Measurements from ENCODE around the gene MGAT3.

Gene MGAT3

DNA sequence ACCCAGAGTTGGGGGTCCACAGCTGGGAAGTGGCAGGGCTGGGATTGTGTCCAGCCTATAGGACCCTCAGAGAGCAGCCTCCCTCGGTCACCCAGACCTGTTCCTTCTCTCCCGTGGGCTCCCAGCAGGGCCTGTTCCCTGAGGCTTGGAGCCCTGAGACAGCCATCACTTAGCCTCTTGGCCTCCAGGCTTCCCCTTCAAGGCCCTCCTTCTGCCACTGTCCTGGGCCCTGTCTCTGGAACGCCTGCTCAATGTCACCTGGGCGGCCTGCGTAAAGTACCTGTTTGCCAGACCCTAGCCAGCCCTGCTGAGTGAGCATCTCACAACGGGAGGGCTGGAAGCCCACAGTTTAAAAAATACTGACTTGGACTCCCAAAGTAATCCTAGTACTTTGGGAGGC, 6.5 kb downstream of the MGAT3 start:
- Histone ChIP-seq H3K27me3 (replicated peaks in 2 of 5; ENCODE audit: control insufficient read depth in 4 of 5, insufficient read depth in 5 of 5, low read length in 4 of 5) (peaks cover 0 to 12% (median 5%) of the 10 kb centered on the region in 5 experiments), H3K27ac (ENCODE audit: insufficient read depth in 1 of 2, low read depth in 1 of 2, low read length in 2 of 2, poor library complexity in 1 of 2, severe bottlenecking in 2 of 2) (peak overlapping the region; percentile 84 to 88), H3K4me1 (ENCODE audit: control extremely low read depth in 1 of 4, control insufficient read depth in 4 of 4, insufficient read depth in 4 of 4, low read length in 3 of 4) (peaks cover 0 to 76% (median 35%) of the 10 kb centered on the region in 4 experiments), H3K9me3 (ENCODE audit: control extremely low read depth in 1 of 5, control insufficient read depth in 4 of 5, insufficient read depth in 2 of 5, low read depth in 1 of 5, low read length in 4 of 5) (no peaks in the 10 kb centered on the region), H3K36me3 (ENCODE audit: control insufficient read depth in 4 of 4, insufficient read depth in 4 of 4, low read length in 3 of 4) (peaks cover 0 to 20% (median 0%) of the 10 kb centered on the region in 4 experiments), H3K4me3 (ENCODE audit: control insufficient read depth in 1 of 7, extremely low read depth in 1 of 7, insufficient read depth in 4 of 7, low read depth in 2 of 7, low read length in 6 of 7) (no peak overlapping the region)
- WGBS (ENCODE audit: insufficient coverage), result 98% methylated on average over 6 of the region's 6 CpGs
- ChIA-PET CTCF (interaction anchor here (1.1 to 2.4 kb wide), 4 partner anchors 16 to 67 kb away, joined by 3 to 10 read pairs (median 4); no protein-coding TSS in a partner anchor), POLR2A (interaction anchor here (1.1 kb wide), 1 partner anchor 19 kb away, joined by 3 read pairs; no protein-coding TSS in a partner anchor)
- DNase-seq, result no peak

- H3K27me3 ChIP-seq (replicated peaks in 2 of 5; ENCODE audit: control insufficient read depth in 4 of 5, insufficient read depth in 5 of 5, low read length in 4 of 5), result peaks cover 0 to 6% (median 0%) of the 10 kb centered on the region in 5 experiments
- peaks cover 0 to 77% (median 38%) of the 10 kb centered on the region in 4 experiments for H3K4me1 ChIP-seq (ENCODE audit: control extremely low read depth in 1 of 4, control insufficient read depth in 4 of 4, insufficient read depth in 4 of 4, low read length in 3 of 4)
- CTCF ChIA-PET, result interaction anchor here (1.6 to 2.4 kb wide), 3 partner anchors 17 to 29 kb away, joined by 3 to 10 read pairs (median 4); no protein-coding TSS in a partner anchor
- H3K36me3 ChIP-seq (ENCODE audit: control insufficient read depth in 4 of 4, insufficient read depth in 4 of 4, low read length in 3 of 4), result peaks cover 0 to 20% (median 0%) of the 10 kb centered on the region in 4 experiments
- POLR2A ChIA-PET, result interaction anchor here (0.6 to 1.1 kb wide), 2 partner anchors 18 to 30 kb away, joined by 3 read pairs; no protein-coding TSS in a partner anchor
- no peak overlapping the region for H3K27ac ChIP-seq (ENCODE audit: insufficient read depth in 1 of 2, low read depth in 1 of 2, low read length in 2 of 2, poor library complexity in 1 of 2, severe bottlenecking in 2 of 2)
- H3K4me3 ChIP-seq (ENCODE audit: control insufficient read depth in 1 of 7, extremely low read depth in 1 of 7, insufficient read depth in 4 of 7, low read depth in 2 of 7, low read length in 6 of 7), result no peak overlapping the region
- no peaks in the 10 kb centered on the region for H3K9me3 ChIP-seq (ENCODE audit: control extremely low read depth in 1 of 5, control insufficient read depth in 4 of 5, insufficient read depth in 2 of 5, low read depth in 1 of 5, low read length in 4 of 5)
- WGBS (ENCODE audit: insufficient coverage), result 92% methylated on average over 10 of the region's 10 CpGs
- no peak for DNase-seq
Observed at GRCh38 chr22:39463931-39464390, 7.1 kb downstream of the MGAT3 start.

DNA sequence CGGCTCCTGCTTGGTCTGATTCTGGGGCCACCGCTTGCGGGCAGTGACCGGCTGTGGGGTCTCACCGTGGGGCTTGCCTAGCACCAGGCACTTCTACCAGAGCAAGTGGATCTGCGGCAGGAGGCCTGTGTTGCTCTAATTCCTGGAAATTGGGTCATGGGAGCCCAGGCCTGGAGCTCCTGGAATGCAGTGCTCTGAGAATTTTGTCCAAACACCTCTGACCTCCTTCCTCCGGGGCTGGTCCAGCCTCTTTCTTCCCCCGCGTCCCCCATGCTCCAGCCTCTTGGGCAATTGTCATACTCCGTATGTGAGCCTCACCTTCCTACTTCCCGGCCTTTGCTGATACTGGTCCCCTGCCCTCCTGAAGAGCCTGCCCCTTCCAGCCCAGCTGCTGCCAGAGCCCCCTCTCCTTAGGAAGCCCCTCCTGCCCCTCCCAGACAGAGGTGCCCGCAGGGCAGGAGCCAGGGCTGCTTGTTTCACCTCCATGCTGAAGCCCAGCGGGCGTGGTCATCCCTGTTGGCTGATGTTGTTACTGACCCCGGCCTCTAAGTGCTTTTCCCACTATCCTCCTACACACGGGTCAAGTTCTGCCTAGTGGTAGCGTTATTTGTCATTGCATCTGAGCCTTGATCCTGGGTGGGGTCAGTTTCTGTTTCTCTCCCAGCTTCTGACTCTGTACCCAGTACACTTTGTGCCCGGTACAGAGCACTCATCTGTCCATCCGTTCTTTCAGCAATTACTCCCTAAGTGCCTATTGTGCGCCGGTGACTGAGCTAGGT, 9.6 kb downstream of the MGAT3 start:
- Histone ChIP-seq H3K27me3 (replicated peaks in 2 of 5; ENCODE audit: control insufficient read depth in 4 of 5, insufficient read depth in 5 of 5, low read length in 4 of 5) (no peaks in the 10 kb centered on the region), H3K9me3 (ENCODE audit: control extremely low read depth in 1 of 5, control insufficient read depth in 4 of 5, insufficient read depth in 2 of 5, low read depth in 1 of 5, low read length in 4 of 5) (no peaks in the 10 kb centered on the region), H3K36me3 (ENCODE audit: control insufficient read depth in 4 of 4, insufficient read depth in 4 of 4, low read length in 3 of 4) (peaks cover 0 to 11% (median 0%) of the 10 kb centered on the region in 4 experiments), H3K27ac (ENCODE audit: insufficient read depth in 1 of 2, low read depth in 1 of 2, low read length in 2 of 2, poor library complexity in 1 of 2, severe bottlenecking in 2 of 2) (no peak overlapping the region), H3K4me1 (ENCODE audit: control extremely low read depth in 1 of 4, control insufficient read depth in 4 of 4, insufficient read depth in 4 of 4, low read length in 3 of 4) (peaks cover 0 to 81% (median 56%) of the 10 kb centered on the region in 4 experiments), H3K4me3 (ENCODE audit: control insufficient read depth in 1 of 7, extremely low read depth in 1 of 7, insufficient read depth in 4 of 7, low read depth in 2 of 7, low read length in 6 of 7) (no peak overlapping the region)
- no peak for DNase-seq
- WGBS (ENCODE audit: insufficient coverage), result 96% methylated on average over 17 of the region's 21 CpGs
- CTCF ChIA-PET, result interaction anchor here (1.2 to 2.1 kb wide), 2 partner anchors 13 to 29 kb away, joined by 3 to 5 read pairs; no protein-coding TSS in a partner anchor
- POLR2A ChIA-PET, result no interaction called here

GRCh38 chr22:39467390-39467895, 10.6 kb downstream of the MGAT3 start:
- POLR2A ChIA-PET, result interaction anchor here (0.6 to 0.7 kb wide), 2 partner anchors 148 to 528 kb away, joined by 3 read pairs; partner anchors contain the start of gene RPL3
- 91% methylated on average over 17 of the region's 17 CpGs for WGBS (ENCODE audit: insufficient coverage)

GRCh38 chr22:39468487-39469325, 11.9 kb downstream of the MGAT3 start:
- Histone ChIP-seq H3K27me3 (replicated peaks in 2 of 5; ENCODE audit: control insufficient read depth in 4 of 5, insufficient read depth in 5 of 5, low read length in 4 of 5) (no peaks in the 10 kb centered on the region), H3K27ac (ENCODE audit: insufficient read depth in 1 of 2, low read depth in 1 of 2, low read length in 2 of 2, poor library complexity in 1 of 2, severe bottlenecking in 2 of 2) (no peak overlapping the region), H3K36me3 (ENCODE audit: control insufficient read depth in 4 of 4, insufficient read depth in 4 of 4, low read length in 3 of 4) (peaks cover 0 to 11% (median 0%) of the 10 kb centered on the region in 4 experiments), H3K9me3 (ENCODE audit: control extremely low read depth in 1 of 5, control insufficient read depth in 4 of 5, insufficient read depth in 2 of 5, low read depth in 1 of 5, low read length in 4 of 5) (no peaks in the 10 kb centered on the region), H3K4me3 (ENCODE audit: control insufficient read depth in 1 of 7, extremely low read depth in 1 of 7, insufficient read depth in 4 of 7, low read depth in 2 of 7, low read length in 6 of 7) (peak overlapping the region in 1 of 7 experiments; percentile 42), H3K4me1 (ENCODE audit: control extremely low read depth in 1 of 4, control insufficient read depth in 4 of 4, insufficient read depth in 4 of 4, low read length in 3 of 4) (peaks cover 1 to 80% (median 57%) of the 10 kb centered on the region in 4 experiments)
- ChIA-PET POLR2A (no interaction called here), CTCF (interaction anchor here (0.8 to 1.8 kb wide), 5 partner anchors 10 to 48 kb away, joined by 3 to 10 read pairs (median 3); no protein-coding TSS in a partner anchor)
- 34% methylated on average over 11 of the region's 18 CpGs for WGBS (ENCODE audit: insufficient coverage)
- DNase-seq, result peak in 2 of 3 donors; percentile 55 to 65

More at GRCh38 chr22:39467390-39467895, 10.6 kb downstream of the MGAT3 start:
- CTCF ChIA-PET, result interaction anchor here (0.6 to 2.1 kb wide), 6 partner anchors 12 to 68 kb away, joined by 3 to 10 read pairs (median 3); partner anchors contain the start of gene TAB1
- Histone ChIP-seq H3K9me3 (ENCODE audit: control extremely low read depth in 1 of 5, control insufficient read depth in 4 of 5, insufficient read depth in 2 of 5, low read depth in 1 of 5, low read length in 4 of 5) (no peaks in the 10 kb centered on the region), H3K36me3 (ENCODE audit: control insufficient read depth in 4 of 4, insufficient read depth in 4 of 4, low read length in 3 of 4) (peaks cover 0 to 11% (median 0%) of the 10 kb centered on the region in 4 experiments), H3K4me3 (ENCODE audit: control insufficient read depth in 1 of 7, extremely low read depth in 1 of 7, insufficient read depth in 4 of 7, low read depth in 2 of 7, low read length in 6 of 7) (no peak overlapping the region), H3K27me3 (replicated peaks in 2 of 5; ENCODE audit: control insufficient read depth in 4 of 5, insufficient read depth in 5 of 5, low read length in 4 of 5) (no peaks in the 10 kb centered on the region), H3K4me1 (ENCODE audit: control extremely low read depth in 1 of 4, control insufficient read depth in 4 of 4, insufficient read depth in 4 of 4, low read length in 3 of 4) (peaks cover 1 to 81% (median 59%) of the 10 kb centered on the region in 4 experiments), H3K27ac (ENCODE audit: insufficient read depth in 1 of 2, low read depth in 1 of 2, low read length in 2 of 2, poor library complexity in 1 of 2, severe bottlenecking in 2 of 2) (no peak overlapping the region)
- DNase-seq, result no peak

- 82% methylated on average over 6 of the region's 6 CpGs for WGBS (ENCODE audit: insufficient coverage)
- POLR2A ChIA-PET, result no interaction called here
Observed at GRCh38 chr22:39469326-39469680, 12.5 kb downstream of the MGAT3 start.

More at GRCh38 chr22:39469326-39469680, 12.5 kb downstream of the MGAT3 start:
- Histone ChIP-seq H3K36me3 (ENCODE audit: control insufficient read depth in 4 of 4, insufficient read depth in 4 of 4, low read length in 3 of 4) (peaks cover 0 to 11% (median 0%) of the 10 kb centered on the region in 4 experiments), H3K4me3 (ENCODE audit: control insufficient read depth in 1 of 7, extremely low read depth in 1 of 7, insufficient read depth in 4 of 7, low read depth in 2 of 7, low read length in 6 of 7) (peak overlapping the region in 1 of 7 experiments; percentile 42), H3K9me3 (ENCODE audit: control extremely low read depth in 1 of 5, control insufficient read depth in 4 of 5, insufficient read depth in 2 of 5, low read depth in 1 of 5, low read length in 4 of 5) (no peaks in the 10 kb centered on the region), H3K27me3 (replicated peaks in 2 of 5; ENCODE audit: control insufficient read depth in 4 of 5, insufficient read depth in 5 of 5, low read length in 4 of 5) (no peaks in the 10 kb centered on the region), H3K27ac (ENCODE audit: insufficient read depth in 1 of 2, low read depth in 1 of 2, low read length in 2 of 2, poor library complexity in 1 of 2, severe bottlenecking in 2 of 2) (no peak overlapping the region), H3K4me1 (ENCODE audit: control extremely low read depth in 1 of 4, control insufficient read depth in 4 of 4, insufficient read depth in 4 of 4, low read length in 3 of 4) (peaks cover 1 to 80% (median 52%) of the 10 kb centered on the region in 4 experiments)
- CTCF ChIA-PET, result interaction anchor here (0.8 to 1.8 kb wide), 4 partner anchors 9 to 48 kb away, joined by 3 to 10 read pairs (median 4); no protein-coding TSS in a partner anchor
- no peak for DNase-seq
